Colonic mucosa (tissue), 4 donors: ENCODE results near the gene CNGA4. TPM values are rescaled to one million over a fixed set of nuclear protein-coding genes. Genes with fewer than 3 reads are reported as not detected.

Source experiments
- DNase-seq: peaks from one replicate; pipeline ENCODE4 v3.0.0-alpha.2; 2020
- H3K27ac ChIP-seq: fragments of 200-600 bp; one replicate; pipeline ENCODE4 v1.8.0; 2021
- H3K27me3 ChIP-seq: fragments of 200-600 bp; one replicate; pipeline ENCODE4 v1.8.0; 2021
- H3K36me3 ChIP-seq: fragments of 200-600 bp; one replicate; pipeline ENCODE4 v1.8.0; 2021
- H3K4me1 ChIP-seq: fragments of 200-600 bp; one replicate; pipeline ENCODE4 v1.8.0; 2021; ENCODE audit warnings: mild to moderate bottlenecking
- H3K4me3 ChIP-seq: fragments of 200-600 bp; one replicate; pipeline ENCODE4 v1.8.0; 2021
- H3K9ac ChIP-seq, 2 donors: one replicate each; pipeline ENCODE4 v1.7.0; 2013; ENCODE audit warnings: control low read depth in 2 of 2, low read depth in 2 of 2, low read length in 2 of 2
- H3K9me3 ChIP-seq: fragments of 200-600 bp; one replicate; pipeline ENCODE4 v1.8.0; 2021
- CTCF ChIP-seq: fragments of 200-600 bp; IDR thresholded peaks from one replicate; pipeline ENCODE4 v1.8.0; 2022; ENCODE audit warnings: antibody characterized with exemption, mild to moderate bottlenecking
- intact Hi-C: fragments of 100-400 bp; cut with DNase I; formaldehyde crosslinking; loops from one replicate; pipeline ENCODE4 v1.14.1; 2022
- total RNA-seq, 2 donors: library from RNA; stranded (reverse); fragmentation: NEBNext Ultra II Directional in 1 of 2; extraction: Animal tissue kit (Norgen Biotek cat#: 25700) in 1 of 2; gene quantifications; one replicate each; pipeline ENCODE4 v1.2.1, GENCODE V29; 2021
- donor health status: healthy.
- donor health status: DM: no; HTN: no; CAD: no.
- donor health status: DM: no; HTN: no; CAD: no.

Gene CNGA4
- total RNA-seq, 2 donors from 2014 or later = 0.12 TPM; not detected in 1

- no peaks in the 10 kb centered on the region for H3K27me3 ChIP-seq
- H3K4me1 ChIP-seq = peaks cover 3% of the 10 kb centered on the region
- no peak overlapping the region for H3K27ac ChIP-seq
- intact Hi-C loops = no loop called here
- H3K36me3 ChIP-seq = no peaks in the 10 kb centered on the region
- H3K9ac ChIP-seq = no peak overlapping the region
- no peak for TF ChIP-seq CTCF
- no peak overlapping the region for H3K4me3 ChIP-seq
- no peaks in the 10 kb centered on the region for H3K9me3 ChIP-seq
- peak; percentile 57 for DNase-seq
Observed at GRCh38 chr11:6249770-6250555, 11.1 kb downstream of the CNGA4 start.

GRCh38 chr11:6251120-6251733 lies 12.3 kb downstream of the CNGA4 start:
- Histone ChIP-seq H3K9me3 (no peaks in the 10 kb centered on the region), H3K27ac (no peak overlapping the region), H3K27me3 (no peaks in the 10 kb centered on the region), H3K9ac (no peak overlapping the region), H3K4me1 (peaks cover 3% of the 10 kb centered on the region), H3K4me3 (no peak overlapping the region), H3K36me3 (no peaks in the 10 kb centered on the region)
- intact Hi-C loops = no loop called here
- peak; percentile 95 for TF ChIP-seq CTCF
- peak; percentile 74 for DNase-seq

GRCh38 chr11:6251990-6252473 lies 13.1 kb downstream of the CNGA4 start:
- no peak for DNase-seq
- no peak for TF ChIP-seq CTCF
- peaks cover 3% of the 10 kb centered on the region for H3K4me1 ChIP-seq
- no peak overlapping the region for H3K4me3 ChIP-seq
- peaks cover 3% of the 10 kb centered on the region for H3K27me3 ChIP-seq
- no peaks in the 10 kb centered on the region for H3K36me3 ChIP-seq
- H3K9ac ChIP-seq = no peak overlapping the region
- H3K9me3 ChIP-seq = no peaks in the 10 kb centered on the region
- intact Hi-C loops = no loop called here
- no peak overlapping the region for H3K27ac ChIP-seq

GRCh38 chr11:6253197-6253596 lies 14.3 kb downstream of the CNGA4 start:
- no peak for TF ChIP-seq CTCF

GRCh38 chr11:6258141-6258540 lies 19.3 kb downstream of the CNGA4 start:
- Histone ChIP-seq H3K27me3 (peaks cover 29% of the 10 kb centered on the region), H3K4me1 (no peaks in the 10 kb centered on the region), H3K9ac (no peak overlapping the region), H3K27ac (no peak overlapping the region), H3K36me3 (no peaks in the 10 kb centered on the region), H3K9me3 (no peaks in the 10 kb centered on the region), H3K4me3 (no peak overlapping the region)
- intact Hi-C loops = loop anchor here (5.0 kb wide), 1 partner anchor 94 kb away; no protein-coding TSS in a partner anchor
- TF ChIP-seq CTCF = no peak
- DNase-seq = no peak

More at GRCh38 chr11:6253197-6253596, 14.3 kb downstream of the CNGA4 start:
- H3K27ac ChIP-seq = no peak overlapping the region
- no peak overlapping the region for H3K9ac ChIP-seq
- DNase-seq = no peak
- H3K4me3 ChIP-seq = no peak overlapping the region
- intact Hi-C loops = no loop called here
- peaks cover 7% of the 10 kb centered on the region for H3K27me3 ChIP-seq
- no peaks in the 10 kb centered on the region for H3K36me3 ChIP-seq
- peaks cover 3% of the 10 kb centered on the region for H3K4me1 ChIP-seq
- no peaks in the 10 kb centered on the region for H3K9me3 ChIP-seq
